Right cardiac atrium (tissue), 5 donors: Measurements from ENCODE around the gene STX5. TPM values are rescaled to one million over a fixed set of nuclear protein-coding genes. Genes with fewer than 3 reads are reported as not detected.

ENCODE experiments used
- ATAC-seq, 2 donors: fragments of 200-7000 bp; cut with Tn5 transposase; one replicate each; pipeline versions ENCODE4 v1.8.0 to v1.9.1; 2020; ENCODE audit warnings: moderate library complexity in 2 of 2, mild to moderate bottlenecking in 1 of 2
- DNase-seq, 3 donors: peaks; one replicate each; pipeline ENCODE4 v3.0.0-alpha.2; 2020
- H3K27ac ChIP-seq: one replicate; pipeline ENCODE4 v1.5.1; 2013; ENCODE audit warnings: mild to moderate bottlenecking, low read length, control low read depth, moderate library complexity
- H3K27me3 ChIP-seq: one replicate; pipeline ENCODE4 v1.6.1; 2013; ENCODE audit not compliant: control insufficient read depth, insufficient read depth
- H3K4me1 ChIP-seq: one replicate; pipeline ENCODE4 v1.6.1; 2013; ENCODE audit warnings: low read length; ENCODE audit not compliant: control insufficient read depth, insufficient read depth
- H3K4me3 ChIP-seq: one replicate; pipeline ENCODE4 v1.5.1; 2013; ENCODE audit warnings: low read length, control low read depth
- H3K9me3 ChIP-seq: one replicate; pipeline ENCODE4 v1.6.1; 2013; ENCODE audit warnings: low read length; ENCODE audit not compliant: control insufficient read depth
- WGBS: extraction: QIAGEN DNeasy Blood & Tissue Kit; methylation state at CpG from one replicate; pipeline ENCODE4 v1.1.7; 2013; 5-methylcytosine and 5-hydroxymethylcytosine counted together
- intact Hi-C, 4 donors: fragments of 100-400 bp; cut with DNase I; formaldehyde crosslinking; loops; one replicate each; pipeline versions ENCODE4 v1.11.0 to v1.14.0; 2022 to 2023
- polyA plus RNA-seq: library from polyadenylated mRNA; stranded (reverse); fragments of 200-250 nt; gene quantifications from one replicate; pipeline ENCODE4 v1.2.3, GENCODE V29; 2013
- total RNA-seq, 4 donors: library from RNA; stranded (reverse); fragmentation: NEBNext Ultra II Directional; extraction: Animal tissue kit (Norgen Biotek cat#: 25700); gene quantifications; one replicate each; pipeline ENCODE4 v1.2.1, GENCODE V29; 2021
- donor health status: healthy with polysubstance abuse.
- donor health status: DM: no; HTN: yes; CAD: no.
- donor health status: DM: no; HTN: no; CAD: no.
- donor health status: DM: no; HTN: yes; CAD: no; lungs with severe emphysema.
- donor health status: DM: yes; HTN: yes; CAD: no.

Gene STX5
- total and polyA plus RNA-seq, 5 donors = 14.4 to 27.8 (median 21.5) TPM

- H3K9me3 ChIP-seq = no peaks in the 10 kb centered on the region
- no peak for ATAC-seq
- DNase-seq = peak in 1 of 3 donors; percentile 6
- H3K4me3 ChIP-seq = no peak overlapping the region
- intact Hi-C loops = no loop called here
- WGBS = 85% methylated on average over 7 of the region's 7 CpGs
- peaks cover 4% of the 10 kb centered on the region for H3K4me1 ChIP-seq
- no peak overlapping the region for H3K27ac ChIP-seq
- no peaks in the 10 kb centered on the region for H3K27me3 ChIP-seq
Observed at GRCh38 chr11:62796281-62796680, 35.6 kb downstream of the STX5 start.

GRCh38 chr11:62794201-62794775 lies 37.6 kb downstream of the STX5 start:
- peaks cover 6% of the 10 kb centered on the region for H3K4me1 ChIP-seq
- H3K27me3 ChIP-seq = no peaks in the 10 kb centered on the region
- no peak for ATAC-seq
- no peak overlapping the region for H3K27ac ChIP-seq
- peak in 1 of 3 donors; percentile 10 for DNase-seq
- intact Hi-C loops = loop anchor here in 1 of 4 donors (5.0 kb wide), 1 partner anchor 38 kb away; the partner anchor contains the start of genes STX5 and TEX54
- WGBS = 88% methylated on average over 8 of the region's 8 CpGs
- H3K4me3 ChIP-seq = no peak overlapping the region
- no peaks in the 10 kb centered on the region for H3K9me3 ChIP-seq

- Histone ChIP-seq H3K27me3 (no peaks in the 10 kb centered on the region), H3K4me3 (peak overlapping the region; percentile 3), H3K4me1 (peaks cover 6% of the 10 kb centered on the region), H3K27ac (peak overlapping the region; percentile 73), H3K9me3 (no peaks in the 10 kb centered on the region)
- intact Hi-C loops = loop anchor here in 1 of 4 donors (5.0 kb wide), 1 partner anchor 40 kb away; the partner anchor contains the start of genes STX5 and TEX54
- DNase-seq (peak; percentile 46 to 82 (median 65)), ATAC-seq (peak; percentile 8 to 10)
- WGBS = 17% methylated on average over 11 of the region's 11 CpGs
Observed at GRCh38 chr11:62792202-62792575, 39.7 kb downstream of the STX5 start.

- peak; percentile 92 to 96 (median 96) for DNase-seq
- peaks cover 6% of the 10 kb centered on the region for H3K4me1 ChIP-seq
- H3K27ac ChIP-seq = peak within 1 kb of the TSS; percentile 73
- intact Hi-C loops = loop anchor here in 1 of 4 donors (5.0 kb wide), 1 partner anchor 41 kb away; the partner anchor contains the start of genes STX5 and TEX54
- peak within 1 kb of the TSS; percentile 72 for H3K4me3 ChIP-seq
- H3K9me3 ChIP-seq = no peaks in the 10 kb centered on the region
- ATAC-seq = peak; percentile 91
- under 1% methylated on average over 58 of the region's 58 CpGs for WGBS
- no peaks in the 10 kb centered on the region for H3K27me3 ChIP-seq
Observed at GRCh38 chr11:62791501-62792201, 40.2 kb downstream of the STX5 start, which contains the start of gene TMEM223. Gene TMEM223 (minus strand): TSS chr11:62792006. CDS start chr11:62791994, 12 bp downstream.

- ATAC-seq (no peak), DNase-seq (no peak)
- Histone ChIP-seq H3K27ac (no peak overlapping the region), H3K4me3 (no peak overlapping the region), H3K4me1 (peaks cover 6% of the 10 kb centered on the region), H3K27me3 (no peaks in the 10 kb centered on the region), H3K9me3 (no peaks in the 10 kb centered on the region)
- 50% methylated on average over 3 of the region's 3 CpGs for WGBS
- intact Hi-C loops = loop anchor here in 3 of 4 donors (5.0 to 10.0 kb wide), 2 partner anchors 73 to 75 kb away; no protein-coding TSS in a partner anchor
Observed at GRCh38 chr11:62789576-62789975, 42.3 kb downstream of the STX5 start.

GRCh38 chr11:62788991-62789390 lies 42.9 kb downstream of the STX5 start:
- Histone ChIP-seq H3K4me1 (peaks cover 6% of the 10 kb centered on the region), H3K9me3 (no peaks in the 10 kb centered on the region), H3K27ac (no peak overlapping the region), H3K4me3 (no peak overlapping the region), H3K27me3 (no peaks in the 10 kb centered on the region)
- intact Hi-C loops = loop anchor here in 3 of 4 donors (5.0 to 10.0 kb wide), 2 partner anchors 73 to 76 kb away; no protein-coding TSS in a partner anchor
- 71% methylated on average over 5 of the region's 5 CpGs for whole genome bisulfite sequencing
- peak in 1 of 3 donors; percentile 28 for DNase-seq
- no peak for ATAC-seq

GRCh38 chr11:62787005-62787759 lies 44.7 kb downstream of the STX5 start, which contains the start of gene TMEM179B:
Gene TMEM179B (plus strand): TSS chr11:62787402. CDS start chr11:62787432, 30 bp downstream.
- peaks cover 3% of the 10 kb centered on the region for H3K4me1 ChIP-seq
- no peaks in the 10 kb centered on the region for H3K9me3 ChIP-seq
- ATAC-seq (peak; percentile 90 to 93), DNase-seq (peak; percentile 97 to 99 (median 98))
- H3K27me3 ChIP-seq = no peaks in the 10 kb centered on the region
- H3K27ac ChIP-seq = peak within 1 kb of the TSS; percentile 93
- intact Hi-C loops = loop anchor here in 3 of 4 donors (5.0 to 10.0 kb wide), 2 partner anchors 75 to 78 kb away; no protein-coding TSS in a partner anchor
- H3K4me3 ChIP-seq = peak within 1 kb of the TSS; percentile 82
- WGBS = under 1% methylated on average over 88 of the region's 88 CpGs

- whole genome bisulfite sequencing = 1% methylated on average over 51 of the region's 51 CpGs
- ATAC-seq (peak; percentile 80 to 87), DNase-seq (peak; percentile 88 to 96 (median 95))
- H3K4me3 ChIP-seq = peak overlapping the region; percentile 82
- peaks cover 3% of the 10 kb centered on the region for H3K4me1 ChIP-seq
- H3K9me3 ChIP-seq = no peaks in the 10 kb centered on the region
- no peaks in the 10 kb centered on the region for H3K27me3 ChIP-seq
- peak overlapping the region; percentile 93 for H3K27ac ChIP-seq
- intact Hi-C loops = loop anchor here in 3 of 4 donors (5.0 to 10.0 kb wide), 2 partner anchors 76 to 78 kb away; no protein-coding TSS in a partner anchor
Observed at GRCh38 chr11:62786318-62787004, 45.4 kb downstream of the STX5 start.

GRCh38 chr11:62782753-62783152 lies 49.1 kb downstream of the STX5 start:
- Histone ChIP-seq H3K4me3 (no peak overlapping the region), H3K27ac (no peak overlapping the region), H3K4me1 (no peaks in the 10 kb centered on the region), H3K27me3 (no peaks in the 10 kb centered on the region), H3K9me3 (no peaks in the 10 kb centered on the region)
- DNase-seq = no peak
- intact Hi-C loops = loop anchor here in 2 of 4 donors (10.0 kb wide), 1 partner anchor 82 kb away; no protein-coding TSS in a partner anchor
- ATAC-seq = no peak
- 91% methylated on average over 7 of the region's 7 CpGs for WGBS

- no peaks in the 10 kb centered on the region for H3K4me1 ChIP-seq
- peak in 1 of 2 donors; percentile 7 for ATAC-seq
- no peak overlapping the region for H3K4me3 ChIP-seq
- intact Hi-C loops = no loop called here
- peak in 1 of 3 donors; percentile 9 for DNase-seq
- no peaks in the 10 kb centered on the region for H3K9me3 ChIP-seq
- 96% methylated on average over 3 of the region's 3 CpGs for WGBS
- H3K27me3 ChIP-seq = no peaks in the 10 kb centered on the region
- H3K27ac ChIP-seq = no peak overlapping the region
Observed at GRCh38 chr11:62778441-62778840, 53.4 kb downstream of the STX5 start.
